Caki2 (cell line): ENCODE results near the gene THSD4. TPM values are rescaled to one million over a fixed set of nuclear protein-coding genes. Genes with fewer than 3 reads are reported as not detected.
"Not testable (repeated sequence)": the region's sequence is repeated elsewhere in the genome, so short reads cannot be mapped to it uniquely, and the experiment has no call there.

ENCODE experiments used
- DNase-seq: peaks from one replicate; pipeline ENCODE4 v3.0.0-alpha.2; 2015; ENCODE audit warnings: low read depth
- in situ Hi-C: cut with HindIII; loops from 2 replicates; pipeline ENCODE4 v1.10.0; 2016; ENCODE audit warnings: low sequenced_read_pairs, low pct_unique_long_range_greater_than_20kb, mixed read lengths
- total RNA-seq: library from RNA; depleted of rRNA; stranded (reverse); fragments of >200 nt; shearing (Covaris generic); gene quantifications from 2 replicates; pipeline ENCODE4 v1.2.3, GENCODE V29; 2014; ENCODE audit warnings: low replicate concordance

The THSD4 gene
- total RNA-seq, 1 experiment from 2014 or later = 9.0 TPM

DNA sequence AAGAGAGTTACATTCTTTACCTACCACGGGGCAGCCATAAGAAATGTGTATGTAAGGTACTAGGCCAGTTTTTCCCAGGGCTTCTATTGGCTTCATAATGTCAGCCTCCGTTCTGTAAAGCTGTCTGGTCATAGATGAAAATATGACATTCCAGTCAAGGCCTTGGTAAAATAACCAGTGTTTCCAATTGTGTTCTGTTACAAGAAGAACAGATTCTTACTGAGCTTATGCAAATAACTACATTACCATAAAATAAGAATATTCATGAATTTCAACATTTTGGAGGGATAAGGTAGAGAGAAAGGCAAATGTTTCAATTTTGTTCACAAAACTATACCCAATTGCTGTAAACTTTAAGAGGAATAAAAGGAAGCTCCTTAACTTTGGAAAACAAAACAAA lies 315.5 kb downstream of the THSD4 start:
- in situ Hi-C loops = no loop called here
- no peak for DNase-seq

DNA sequence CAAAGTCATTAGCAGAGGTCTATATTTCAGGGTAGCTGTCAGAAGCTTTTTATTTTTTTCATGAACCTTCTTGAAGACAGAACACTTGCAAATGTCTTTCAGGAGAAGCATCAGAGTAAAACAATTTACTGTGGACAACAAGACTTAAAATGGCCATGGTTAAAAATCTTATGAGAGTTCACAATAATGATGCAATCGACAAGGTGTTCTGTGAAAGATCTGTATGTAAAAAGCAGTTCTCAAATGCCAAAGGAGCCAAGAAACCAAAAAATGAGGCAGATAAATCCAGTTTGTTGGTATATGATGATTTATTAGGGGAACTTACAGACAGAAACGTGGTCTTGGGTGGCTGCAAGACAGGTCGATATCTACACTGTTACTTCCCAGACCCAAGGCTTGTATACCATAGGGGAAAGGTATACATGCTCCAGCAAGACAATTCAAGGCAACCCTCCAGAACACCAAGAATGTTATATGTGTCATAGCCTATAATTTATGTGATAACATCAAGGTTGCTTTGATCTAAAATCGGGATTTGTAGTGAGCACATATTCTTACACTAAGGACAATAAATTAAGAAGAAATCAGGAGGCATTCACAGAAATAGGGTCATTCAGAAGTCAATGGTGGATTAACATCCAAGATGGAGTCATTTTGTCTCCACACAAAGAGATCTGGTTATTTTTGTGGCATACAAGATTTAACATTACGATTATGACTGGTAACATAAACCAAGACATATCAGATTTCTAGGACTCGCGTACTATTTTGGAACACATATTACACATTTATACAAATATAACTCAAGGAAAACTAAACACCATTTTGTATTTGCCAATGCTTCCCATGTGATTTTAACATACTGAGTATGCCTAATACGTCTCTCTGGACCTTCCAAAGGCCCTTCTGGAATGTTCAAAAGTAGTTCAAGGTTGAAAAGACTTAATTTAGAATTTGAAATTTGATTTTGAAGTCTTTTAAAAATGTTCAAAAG lies 316.4 kb downstream of the THSD4 start:
- in situ Hi-C loops = no loop called here
- no peak for DNase-seq

DNA sequence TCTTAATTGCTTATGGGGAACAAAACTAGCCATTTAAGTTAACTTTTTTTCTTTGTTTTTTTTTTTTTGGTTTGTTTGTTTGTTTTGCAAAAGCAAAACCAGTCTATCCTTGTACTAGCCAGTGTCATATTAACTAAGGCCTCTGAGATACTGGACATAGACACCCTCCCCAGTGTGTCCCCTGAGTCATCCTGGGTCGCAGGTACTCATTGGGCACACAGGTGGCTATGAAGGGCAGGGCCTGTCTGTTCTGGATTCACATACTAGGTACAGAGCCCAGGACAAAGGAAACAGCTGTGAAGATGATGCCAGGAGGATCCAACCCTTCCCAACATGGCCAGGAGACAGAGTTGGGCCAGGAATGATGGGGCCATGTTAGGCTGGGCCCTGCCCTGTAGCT lies 318.1 kb downstream of the THSD4 start:
- no peak for DNase-seq
- in situ Hi-C loops = no loop called here

DNA sequence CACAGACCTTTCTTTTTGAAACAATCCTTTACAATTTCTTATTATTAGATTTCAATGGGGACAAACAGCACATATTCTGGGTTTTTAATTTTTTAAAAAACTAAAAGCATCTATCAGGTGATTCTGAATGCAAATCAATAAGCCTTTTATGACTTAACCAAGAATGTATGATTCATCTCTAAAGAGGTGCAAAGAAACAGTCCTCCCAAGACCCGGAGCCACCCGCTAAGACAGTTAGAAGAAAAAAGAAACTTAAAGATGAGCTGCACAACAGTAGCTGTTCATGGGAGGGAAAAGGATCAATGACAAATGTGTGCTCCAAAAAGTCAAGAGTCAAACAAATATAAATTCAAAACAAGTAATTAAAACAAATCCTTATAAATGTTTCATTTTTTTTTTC lies 319.5 kb downstream of the THSD4 start:
- DNase-seq = no peak
- in situ Hi-C loops = no loop called here

DNA sequence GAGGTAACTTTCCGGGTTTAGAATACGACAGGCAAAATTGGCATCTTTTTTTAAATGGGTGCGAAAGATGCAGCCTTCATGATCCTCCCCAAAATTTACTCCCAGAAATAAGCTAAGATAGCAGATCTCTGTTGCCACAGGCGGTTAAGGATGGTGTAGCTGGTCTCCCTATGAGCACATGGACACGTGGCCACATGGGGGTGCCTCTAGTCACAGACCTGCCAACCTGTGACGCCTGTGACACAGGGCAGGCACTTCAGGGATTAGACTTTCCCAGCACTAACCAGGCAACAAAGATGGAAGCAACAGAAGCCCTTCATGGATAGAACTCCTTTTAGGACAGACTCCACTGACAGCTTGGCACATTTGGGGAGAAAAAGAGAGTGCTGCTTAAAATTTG lies 320.3 kb downstream of the THSD4 start:
- no peak for DNase-seq
- in situ Hi-C loops = no loop called here

DNA sequence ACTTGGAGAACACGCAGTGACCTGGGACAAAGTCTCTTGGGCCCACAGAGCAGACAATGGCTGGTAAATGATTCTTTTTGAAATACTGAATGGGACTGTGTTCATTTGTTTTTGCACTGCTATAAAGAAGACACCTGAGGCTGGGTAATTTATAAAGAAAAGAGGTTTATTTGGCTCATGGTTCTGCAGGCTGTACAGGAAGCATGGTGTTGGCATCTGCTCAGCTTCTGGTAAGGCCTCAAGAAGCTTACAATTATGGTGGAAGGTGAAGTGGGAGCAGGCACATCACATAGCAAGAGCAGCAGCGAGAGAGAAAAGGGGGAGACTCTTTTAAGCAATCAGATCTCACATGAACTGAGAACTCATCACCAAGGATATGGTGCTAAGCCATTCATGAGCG lies 321.6 kb downstream of the THSD4 start:
- no peak for DNase-seq
- in situ Hi-C loops = no loop called here

DNA sequence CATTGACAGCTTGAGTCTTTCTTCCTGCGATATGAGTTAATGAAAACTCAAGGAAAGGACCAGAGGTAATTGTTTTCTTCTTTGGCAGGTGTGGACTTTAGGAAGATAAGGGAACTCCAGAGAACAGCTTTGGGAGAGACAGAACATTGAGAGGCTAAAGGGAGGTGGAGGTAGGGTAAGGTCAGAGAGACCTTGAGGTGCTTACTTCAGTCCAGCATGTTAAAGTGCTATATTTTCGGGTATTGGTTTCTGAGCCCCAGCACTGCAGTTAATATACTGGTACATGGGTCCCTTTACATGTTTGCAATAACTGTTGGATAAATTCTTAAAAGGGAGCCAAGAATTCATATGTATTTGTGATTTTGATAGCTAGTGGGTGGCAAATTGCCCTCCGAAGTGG lies 322.1 kb downstream of the THSD4 start:
- in situ Hi-C loops = no loop called here
- DNase-seq = no peak

DNA sequence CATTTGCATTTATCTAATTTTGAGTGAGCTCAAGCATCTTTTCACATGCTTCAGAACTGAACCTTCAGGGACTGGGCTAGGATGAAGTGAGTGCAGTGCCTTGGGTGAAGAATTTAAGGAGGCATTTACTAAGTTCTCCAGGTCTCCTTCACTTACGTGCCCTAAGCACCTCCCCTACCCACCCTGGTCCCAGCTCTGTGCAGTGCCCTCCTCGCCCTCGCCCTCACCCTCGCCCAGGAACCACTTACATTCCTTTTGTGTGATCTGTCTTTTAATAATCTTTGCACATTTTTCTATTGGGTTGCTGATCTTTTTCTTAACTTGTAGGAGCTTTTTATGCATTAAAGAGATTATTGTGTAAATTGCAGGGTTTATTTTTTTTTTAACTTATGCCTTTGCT lies 322.6 kb downstream of the THSD4 start:
- DNase-seq = no peak
- in situ Hi-C loops = no loop called here

DNA sequence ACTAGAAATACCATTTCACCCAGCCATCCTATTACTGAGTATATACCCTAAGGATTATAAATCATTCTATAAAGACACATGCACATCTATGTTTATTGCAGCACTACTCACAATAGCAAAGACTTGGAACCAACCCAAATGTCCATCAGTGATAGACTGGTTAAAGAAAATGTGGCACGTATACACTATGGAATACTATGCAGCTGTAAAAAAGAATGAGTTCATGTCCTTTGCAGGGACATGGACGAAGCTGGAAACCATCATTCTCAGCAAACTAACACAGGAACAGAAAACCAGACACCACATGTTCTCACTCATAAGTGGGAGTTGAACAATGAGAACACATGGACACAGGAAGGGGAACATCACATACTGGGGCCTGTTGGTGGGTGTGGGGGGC lies 324.2 kb downstream of the THSD4 start:
- DNase-seq, in situ Hi-C loops: not testable (repeated sequence)

DNA sequence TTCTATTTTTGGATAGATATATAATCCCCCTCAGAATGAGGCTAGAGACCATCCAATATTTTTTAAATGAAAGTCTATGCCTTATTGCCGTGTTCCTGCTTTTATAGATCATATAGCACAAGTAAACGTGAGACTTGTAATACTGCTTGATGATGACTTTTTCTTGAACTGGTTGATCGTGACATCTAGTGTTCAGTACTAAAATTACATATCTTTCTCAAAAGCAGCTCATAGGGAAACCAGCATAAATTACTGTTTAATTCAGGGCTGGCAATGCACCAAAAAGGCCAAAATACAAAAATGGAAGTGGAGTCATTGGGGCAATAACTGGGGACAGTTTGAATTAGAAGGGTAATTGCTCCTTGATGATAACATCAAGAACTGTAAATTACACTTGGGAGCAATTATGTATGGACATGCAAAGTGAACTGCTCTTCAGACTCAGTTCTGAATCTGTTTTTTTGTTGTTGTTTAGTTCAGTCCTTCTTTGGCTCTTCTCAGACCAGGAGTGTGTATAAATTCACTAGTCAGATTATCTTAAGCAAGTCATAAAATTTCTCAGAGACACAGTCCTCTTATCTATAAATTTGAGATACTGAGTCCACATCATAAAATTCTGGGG lies 325.3 kb downstream of the THSD4 start:
- in situ Hi-C loops = no loop called here
- peak; percentile 43 for DNase-seq

DNA sequence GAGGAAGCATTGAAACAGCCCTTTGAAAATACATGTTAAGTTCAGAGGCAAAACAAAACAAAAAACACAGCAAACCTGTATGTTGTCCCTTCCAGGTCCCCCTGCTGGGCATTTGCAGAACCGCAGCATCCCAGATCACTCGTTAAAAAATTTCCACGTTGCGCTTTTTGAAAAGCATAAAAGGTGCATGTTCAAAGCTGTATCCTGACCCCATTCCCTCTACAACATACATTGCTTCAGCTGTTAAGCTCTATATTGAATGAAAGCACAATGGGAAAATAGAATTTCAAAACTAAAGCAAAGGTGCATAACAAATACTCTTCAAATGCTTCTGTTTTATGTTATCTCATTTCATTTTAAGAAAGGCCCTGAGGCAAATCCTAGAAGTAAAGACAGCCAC lies 328.3 kb downstream of the THSD4 start:
- DNase-seq = peak; percentile 43
- in situ Hi-C loops = no loop called here

DNA sequence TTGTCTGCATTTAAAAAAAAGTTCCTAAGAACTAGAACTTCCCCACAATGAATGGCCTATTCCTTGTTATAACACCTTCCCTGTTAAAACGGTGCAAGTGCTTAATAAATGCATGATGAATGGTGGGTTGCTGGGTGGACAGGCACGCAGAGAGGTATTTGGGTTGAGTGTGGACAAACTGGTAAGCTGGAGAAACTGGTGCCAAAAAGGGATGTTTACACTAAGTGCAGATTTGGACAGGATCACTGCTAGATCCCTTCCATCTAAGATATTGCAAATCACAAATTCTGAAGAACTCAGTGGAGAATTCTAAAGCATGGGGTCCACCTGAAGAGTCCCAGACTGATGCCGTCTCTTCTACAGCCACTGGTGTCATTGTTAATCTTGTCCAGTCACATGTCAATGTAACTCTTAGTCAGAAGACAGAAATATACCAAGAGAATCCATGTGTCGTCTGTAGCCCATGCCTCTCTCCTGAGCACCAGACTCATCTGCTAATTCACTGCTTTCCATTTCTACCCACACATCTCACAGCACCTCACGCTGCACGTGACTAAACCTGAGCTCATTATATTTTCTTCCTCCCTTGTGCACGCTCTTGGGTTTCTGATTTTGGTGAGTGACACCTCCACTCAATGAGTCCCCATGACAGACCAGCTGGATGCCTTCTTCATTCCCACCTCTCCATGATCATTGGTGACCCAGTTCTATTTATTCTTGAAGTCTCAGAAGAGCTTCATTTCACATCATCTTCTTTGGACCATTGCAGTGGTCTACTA lies 328.9 kb downstream of the THSD4 start:
- in situ Hi-C loops = no loop called here
- DNase-seq = no peak

DNA sequence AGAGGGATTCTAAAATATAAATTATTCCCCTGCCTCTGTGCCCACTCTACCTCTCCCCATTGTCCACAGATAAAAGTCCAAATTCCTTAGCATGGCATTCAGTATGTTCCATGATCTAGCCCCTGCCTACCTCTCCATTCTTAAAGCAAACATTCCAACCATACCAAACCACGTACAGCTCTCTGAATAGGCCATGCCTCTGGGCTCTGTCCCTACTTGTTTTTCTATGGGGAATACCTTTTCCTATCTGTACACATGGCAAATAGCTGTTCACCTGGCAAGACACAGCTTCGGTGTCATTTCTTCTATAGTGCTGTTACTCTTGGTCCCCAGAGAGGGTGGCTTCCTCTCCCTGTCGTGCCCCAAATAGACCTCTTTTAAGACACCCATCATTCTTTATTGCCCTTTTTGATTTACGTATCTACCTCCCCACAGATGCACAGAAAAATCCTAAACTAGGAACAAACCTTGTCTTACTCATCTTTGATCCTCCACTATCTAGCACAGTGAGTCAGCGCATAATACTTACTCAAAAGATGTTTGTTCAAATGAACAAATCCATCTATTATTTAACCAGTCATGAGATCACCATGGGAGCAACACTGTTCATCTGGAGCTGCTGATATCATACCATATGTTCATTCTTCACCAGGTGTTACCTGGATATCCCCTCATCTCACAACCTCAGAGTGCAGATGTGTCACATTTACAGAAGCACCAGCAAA lies 329.8 kb downstream of the THSD4 start:
- DNase-seq = peak; percentile 43
- in situ Hi-C loops = no loop called here

DNA sequence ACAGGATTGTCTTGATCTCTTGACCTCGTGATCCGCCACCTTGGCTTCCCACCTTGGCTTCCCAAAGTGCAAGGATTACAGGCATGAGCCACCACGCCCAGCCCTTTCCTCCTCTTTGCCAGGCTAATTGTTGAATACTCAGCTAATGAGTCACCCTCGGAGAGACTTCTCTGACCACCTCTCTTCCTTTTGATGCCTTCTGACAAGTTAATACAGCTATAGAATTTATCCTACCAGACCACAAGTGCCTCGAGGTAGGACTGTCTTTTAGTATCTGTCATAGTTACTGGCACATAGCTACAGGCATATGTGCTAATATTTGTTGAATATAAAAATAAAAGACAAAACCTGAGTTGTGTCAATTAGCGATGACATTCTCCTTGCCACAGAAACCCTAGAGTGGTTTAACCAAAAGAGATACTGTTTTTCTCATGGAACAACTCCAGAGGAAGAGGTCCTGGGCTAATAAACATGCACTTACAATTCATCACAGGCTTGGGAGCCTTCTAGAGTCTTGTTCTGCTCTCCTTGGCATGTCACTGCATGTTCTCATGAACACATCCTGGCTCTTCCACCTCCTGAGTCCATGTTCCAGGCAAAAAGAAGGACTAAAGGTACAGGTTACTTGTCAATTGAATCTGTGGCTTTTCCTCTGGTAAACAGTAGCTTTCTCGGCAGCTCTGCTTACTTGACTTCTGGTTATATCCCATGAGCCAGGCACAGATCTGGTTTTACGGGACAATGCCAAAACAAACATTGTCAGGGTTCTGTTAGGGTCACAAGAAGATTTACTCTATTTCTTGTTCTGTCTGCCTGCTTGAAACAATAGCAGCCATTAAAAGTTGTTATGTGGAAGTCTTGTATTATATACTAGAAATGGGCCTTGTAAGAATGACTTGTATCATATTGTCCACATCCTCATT lies 332.3 kb downstream of the THSD4 start:
- in situ Hi-C loops = no loop called here
- peak; percentile 82 for DNase-seq

DNA sequence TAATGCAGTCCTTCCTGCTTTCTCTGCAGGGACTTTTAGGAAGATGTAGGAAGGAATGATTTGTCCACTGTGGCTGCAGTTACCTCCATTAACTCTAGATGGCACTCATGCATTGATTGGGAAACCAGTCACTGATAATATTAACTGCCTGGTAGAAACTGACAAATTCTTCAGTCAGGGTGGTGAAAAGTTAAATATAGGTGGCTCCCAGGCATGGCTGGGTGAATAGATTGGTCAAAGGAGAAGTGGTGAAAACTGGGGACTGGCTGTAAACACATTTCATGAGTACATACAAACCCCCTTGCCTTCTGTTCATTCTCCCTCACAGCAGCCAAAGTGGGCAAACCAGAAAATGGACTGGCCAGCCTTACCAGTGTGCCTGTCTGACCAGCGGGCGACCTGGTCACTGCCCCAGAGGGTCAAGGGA lies 333.4 kb downstream of the THSD4 start:
- in situ Hi-C loops = no loop called here
- peak; percentile 65 for DNase-seq

DNA sequence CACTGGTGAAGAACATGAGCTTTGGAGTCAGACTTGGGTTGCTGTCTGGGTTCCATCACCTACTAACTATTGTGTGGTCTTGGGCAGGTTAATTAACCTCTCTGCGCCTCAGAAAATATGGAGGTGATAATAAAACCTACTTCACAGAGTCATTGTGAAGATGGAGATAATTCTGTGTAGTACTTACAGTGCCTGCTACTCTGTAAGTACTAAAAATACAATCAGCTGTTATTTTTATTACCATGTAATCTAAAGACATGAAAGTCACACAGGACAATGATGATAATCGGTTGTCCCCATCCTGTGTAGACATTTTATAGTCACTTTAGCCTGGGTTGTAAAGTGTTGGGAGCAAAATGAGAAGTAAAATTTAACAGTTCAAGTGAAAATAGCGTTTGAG lies 334.1 kb downstream of the THSD4 start:
- in situ Hi-C loops = no loop called here
- no peak for DNase-seq

DNA sequence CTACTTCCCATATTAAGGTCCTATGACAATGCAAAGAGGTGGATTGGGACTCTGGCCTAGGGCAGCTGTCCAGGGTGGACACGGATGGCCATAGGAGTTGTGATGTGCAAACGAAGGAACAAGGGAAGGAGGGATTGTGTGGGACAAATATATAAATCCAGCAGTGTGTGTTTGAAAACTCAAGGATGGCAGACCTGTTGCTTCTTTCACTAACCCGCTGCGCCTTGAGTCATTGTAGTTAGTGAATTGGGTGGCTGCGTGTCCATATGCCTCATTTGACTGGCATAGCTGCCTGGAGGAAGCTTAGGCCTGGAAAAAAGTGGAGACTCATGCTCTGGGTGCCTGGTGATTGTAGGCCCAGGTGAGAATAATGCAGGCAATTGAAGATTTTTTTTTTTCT lies 334.7 kb downstream of the THSD4 start:
- in situ Hi-C loops = no loop called here
- DNase-seq = no peak
